CD4-positive, alpha-beta T cell treated with Interleukin-4 for 1 hour (primary cell): Measurements from ENCODE around the gene NDRG2.
A peak's percentile ranks its signal among the peaks of the same experiment; 100 is the strongest.
"Not testable (repeated sequence)": the region's sequence is repeated elsewhere in the genome, so short reads cannot be mapped to it uniquely, and the experiment has no call there.

ENCODE experiments used
- DNase-seq, 2 donors: peaks; one replicate each; pipeline ENCODE4 v3.0.0-alpha.2; 2020 to 2022

NDRG2 gene

GRCh38 chr14:21003788-21004346, 21.0 kb downstream of the NDRG2 start:
- DNase-seq, result no peak

- DNase-seq, result no peak
Measured at GRCh38 chr14:21001218-21001617, 23.6 kb downstream of the NDRG2 start.

GRCh38 chr14:20999591-20999990, 25.3 kb downstream of the NDRG2 start:
- DNase-seq, result no peak

- DNase-seq, result no peak
Measured at GRCh38 chr14:20998674-20999366, 26.0 kb downstream of the NDRG2 start, which contains the start of gene SLC39A2. TSS of gene SLC39A2 (plus strand) at chr14:20999293. CDS start at chr14:20999447, 154 bp downstream.

- no peak for DNase-seq
Measured at GRCh38 chr14:20998139-20998538, 26.7 kb downstream of the NDRG2 start.

GRCh38 chr14:20997564-20997963, 27.3 kb downstream of the NDRG2 start:
- DNase-seq, result no peak

GRCh38 chr14:20997115-20997514, 27.7 kb downstream of the NDRG2 start:
- no peak for DNase-seq

GRCh38 chr14:20996521-20996920, 28.3 kb downstream of the NDRG2 start:
- no peak for DNase-seq

GRCh38 chr14:20989787-20990600, 34.9 kb downstream of the NDRG2 start, which contains the start of gene METTL17:
TSS of gene METTL17 (plus strand) at chr14:20989980. CDS start at chr14:20990003, 23 bp downstream.
- DNase-seq, result peak; percentile 89 to 91

GRCh38 chr14:20989471-20989786, 35.4 kb downstream of the NDRG2 start:
- DNase-seq, result no peak

GRCh38 chr14:20988717-20989470, 36.0 kb downstream of the NDRG2 start:
- no peak for DNase-seq

GRCh38 chr14:20986811-20987210, 38.0 kb downstream of the NDRG2 start:
- no peak for DNase-seq

- DNase-seq, result not testable (repeated sequence)
Measured at GRCh38 chr14:20985650-20986049, 39.2 kb downstream of the NDRG2 start.

GRCh38 chr14:20982646-20983369, 42.1 kb downstream of the NDRG2 start:
- no peak for DNase-seq

GRCh38 chr14:20980906-20981305, 44.0 kb downstream of the NDRG2 start:
- no peak for DNase-seq

GRCh38 chr14:20978687-20979086, 46.2 kb downstream of the NDRG2 start:
- DNase-seq, result no peak

- no peak for DNase-seq
Measured at GRCh38 chr14:20976291-20976690, 48.6 kb downstream of the NDRG2 start.

GRCh38 chr14:20973501-20973900, 51.4 kb downstream of the NDRG2 start:
- no peak for DNase-seq

- DNase-seq, result no peak
Measured at GRCh38 chr14:20971705-20972021, 53.2 kb downstream of the NDRG2 start.

- DNase-seq, result peak; percentile 79 to 80
Measured at GRCh38 chr14:20970983-20971704, 53.7 kb downstream of the NDRG2 start.

- no peak for DNase-seq
Measured at GRCh38 chr14:20970647-20970982, 54.2 kb downstream of the NDRG2 start.

- no peak for DNase-seq
Measured at GRCh38 chr14:20969336-20969735, 55.5 kb downstream of the NDRG2 start.
